IMR-90 (cell line): Measurements from ENCODE around the gene LY9. TPM values are rescaled to one million over a fixed set of nuclear protein-coding genes. Genes with fewer than 3 reads are reported as not detected.

Experiments
- ATAC-seq: fragments of 200-7000 bp; cut with Tn5 transposase; 2 replicates; pipeline ENCODE4 v1.9.1; 2020; ENCODE audit warnings: low read depth, mild to moderate bottlenecking, moderate library complexity
- BruUV-seq: library from RNA; stranded (reverse); fragments of 400-500 nt; replicated peaks from 2 replicates; lab custom pipeline; 2021; lab: Mats Ljungman, UMichigan
- CTCF ChIA-PET: fragments of 300-600 bp; formaldehyde crosslinking; extraction: SDS; loops from one replicate; lab custom pipeline; 2021; ENCODE audit warnings: antibody characterized with exemption; lab: Yijun Ruan, JAX
- POLR2A ChIA-PET: fragments of 300-600 bp; sonication (Branson Sonifier 250); formaldehyde crosslinking; loops from one replicate; lab custom pipeline; 2022; ENCODE audit warnings: antibody characterized with exemption; ENCODE audit not compliant: unreplicated experiment; lab: Charles Lee
- DNase-seq: peaks from one replicate; pipeline ENCODE4 v3.0.0; 2013
- H2AFZ ChIP-seq: replicated peaks from 2 replicates; pipeline ENCODE3; 2013; ENCODE audit warnings: low read length, mild to moderate bottlenecking; ENCODE audit not compliant: poor library complexity
- H2AK5ac ChIP-seq: 2 replicates; pipeline ENCODE4 v1.6.1; 2013; ENCODE audit warnings: low read depth, low read length, inconsistent platforms
- H2AK9ac ChIP-seq: replicated peaks from 2 replicates; pipeline ENCODE3; 2013; ENCODE audit warnings: mild to moderate bottlenecking, low read depth, low read length, moderate library complexity; ENCODE audit not compliant: poor library complexity
- H2BK120ac ChIP-seq: 2 replicates; pipeline ENCODE4 v1.6.1; 2013; ENCODE audit warnings: low read depth, low read length, inconsistent platforms
- H2BK15ac ChIP-seq: 3 replicates; pipeline ENCODE4 v1.6.1; 2013; ENCODE audit warnings: low read depth, low read length, inconsistent platforms
- H2BK20ac ChIP-seq: 2 replicates; pipeline ENCODE4 v1.6.1; 2013; ENCODE audit warnings: low read depth, mild to moderate bottlenecking, inconsistent platforms, low read length, moderate library complexity
- H2BK5ac ChIP-seq: 2 replicates; pipeline ENCODE4 v1.6.1; 2013; ENCODE audit warnings: mild to moderate bottlenecking, low read depth, low read length, inconsistent platforms; ENCODE audit not compliant: poor library complexity, severe bottlenecking
- H3K14ac ChIP-seq: replicated peaks from 2 replicates; pipeline ENCODE4 v1.6.1; 2013; ENCODE audit warnings: low read depth, low read length, inconsistent platforms
- H3K18ac ChIP-seq: 2 replicates; pipeline ENCODE4 v1.6.1; 2013; ENCODE audit warnings: low read depth, low read length, control low read depth
- H3K23ac ChIP-seq: 2 replicates; pipeline ENCODE4 v1.6.1; 2013; ENCODE audit warnings: low read depth, low read length, inconsistent platforms
- H3K27ac ChIP-seq: 2 replicates; pipeline ENCODE4 v1.5.1; 2013; ENCODE audit warnings: mild to moderate bottlenecking, control low read depth, low read length; ENCODE audit not compliant: insufficient read depth
- H3K27me3 ChIP-seq: 2 replicates; pipeline ENCODE4 v1.6.1; 2013; ENCODE audit warnings: low read length; ENCODE audit not compliant: control insufficient read depth, insufficient read depth
- H3K36me3 ChIP-seq: 2 replicates; pipeline ENCODE4 v1.6.1; 2013; ENCODE audit warnings: low read length, mixed read lengths; ENCODE audit not compliant: control insufficient read depth, insufficient read depth
- H3K4ac ChIP-seq: 2 replicates; pipeline ENCODE4 v1.6.1; 2013; ENCODE audit warnings: low read depth, low read length, inconsistent platforms
- H3K4me1 ChIP-seq: 2 replicates; pipeline ENCODE4 v1.6.1; 2013; ENCODE audit warnings: low read length, mixed read lengths; ENCODE audit not compliant: control insufficient read depth, insufficient read depth
- H3K4me2 ChIP-seq: 2 replicates; pipeline ENCODE4 v1.6.1; 2013; ENCODE audit warnings: low read depth, mild to moderate bottlenecking, control low read depth, low read length, moderate library complexity
- H3K4me3 ChIP-seq: 2 replicates; pipeline ENCODE4 v1.5.1; 2013; ENCODE audit warnings: low read depth, mild to moderate bottlenecking, control low read depth, low read length, moderate library complexity; ENCODE audit not compliant: insufficient read depth
- H3K56ac ChIP-seq: 2 replicates; pipeline ENCODE4 v1.6.1; 2013; ENCODE audit warnings: low read length, inconsistent platforms; ENCODE audit not compliant: insufficient read depth; ENCODE audit errors: extremely low read depth
- H3K79me1 ChIP-seq, 2 experiments: 2 replicates each; pipeline ENCODE4 v1.6.1; 2013; ENCODE audit warnings: low read length in 2 of 2, inconsistent platforms in 1 of 2, low read depth in 1 of 2
- H3K9ac ChIP-seq: 2 replicates; pipeline ENCODE4 v1.6.1; 2013; ENCODE audit warnings: low read depth, low read length, control low read depth
- H3K9me1 ChIP-seq: 2 replicates; pipeline ENCODE4 v1.6.1; 2013; ENCODE audit warnings: low read length, inconsistent platforms; ENCODE audit not compliant: insufficient read depth
- H3K9me3 ChIP-seq: 2 replicates; pipeline ENCODE4 v1.6.1; 2013; ENCODE audit warnings: low read length; ENCODE audit not compliant: control insufficient read depth, insufficient read depth
- H4K20me1 ChIP-seq: 2 replicates; pipeline ENCODE4 v1.6.1; 2013; ENCODE audit warnings: low read length, inconsistent platforms; ENCODE audit not compliant: insufficient read depth
- H4K5ac ChIP-seq: 2 replicates; pipeline ENCODE4 v1.6.1; 2013; ENCODE audit warnings: mild to moderate bottlenecking, low read depth, low read length, control low read depth
- H4K8ac ChIP-seq, 2 experiments: 2 replicates each; pipeline ENCODE4 v1.6.1; 2013; ENCODE audit warnings: low read depth in 2 of 2, low read length in 2 of 2, control low read depth in 1 of 2, inconsistent platforms in 1 of 2
- H4K91ac ChIP-seq: 2 replicates; pipeline ENCODE4 v1.6.1; 2013; ENCODE audit warnings: low read depth, low read length, inconsistent platforms; ENCODE audit not compliant: insufficient read depth
- BHLHE40 ChIP-seq: fragments of 150-350 bp; IDR thresholded peaks from 2 replicates; pipeline ENCODE4 v1.6.1; 2016; ENCODE audit warnings: mild to moderate bottlenecking, low read depth, low read length
- CEBPB ChIP-seq: IDR thresholded peaks from 2 replicates; pipeline ENCODE4 v1.6.1; 2012; ENCODE audit warnings: low read depth, low read length, improper control_type of control experiment
- CHD1 ChIP-seq: IDR thresholded peaks from 2 replicates; pipeline ENCODE4 v1.6.1; 2012; ENCODE audit warnings: low read depth, low read length, improper control_type of control experiment
- CTCF ChIP-seq: conservative IDR thresholded peaks from 2 replicates; pipeline ENCODE4 v1.5.1; 2012; ENCODE audit warnings: mild to moderate bottlenecking, low read depth, low read length, improper control_type of control experiment
- ELK1 ChIP-seq: fragments of 150-350 bp; IDR thresholded peaks from 2 replicates; pipeline ENCODE4 v1.6.1; 2016; ENCODE audit warnings: low read depth, mild to moderate bottlenecking, low read length, moderate library complexity, borderline replicate concordance
- FOS ChIP-seq: fragments of 150-350 bp; IDR thresholded peaks from 2 replicates; pipeline ENCODE4 v1.6.1; 2016; ENCODE audit warnings: low read depth, low read length
- MAFK ChIP-seq: IDR thresholded peaks from 2 replicates; pipeline ENCODE4 v1.6.1; 2012; ENCODE audit warnings: low read depth, low read length, improper control_type of control experiment
- MAZ ChIP-seq: IDR thresholded peaks from 2 replicates; pipeline ENCODE4 v1.6.1; 2012; ENCODE audit warnings: low read depth, mild to moderate bottlenecking, low read length, improper control_type of control experiment, moderate library complexity, borderline replicate concordance
- MXI1 ChIP-seq: IDR thresholded peaks from 2 replicates; pipeline ENCODE4 v1.6.1; 2012; ENCODE audit warnings: low read depth, mild to moderate bottlenecking, low read length, moderate library complexity, borderline replicate concordance
- NFE2L2 ChIP-seq: fragments of 150-350 bp; IDR thresholded peaks from 2 replicates; pipeline ENCODE4 v1.6.1; 2016; ENCODE audit warnings: low read depth, mild to moderate bottlenecking, low read length
- POLR2A ChIP-seq: IDR thresholded peaks from 2 replicates; pipeline ENCODE4 v1.6.1; 2012; ENCODE audit warnings: mild to moderate bottlenecking, low read depth, low read length
- RAD21 ChIP-seq: IDR thresholded peaks from 2 replicates; pipeline ENCODE4 v1.6.1; 2012; ENCODE audit warnings: low read length, improper control_type of control experiment
- RCOR1 ChIP-seq: IDR thresholded peaks from 2 replicates; pipeline ENCODE4 v1.6.1; 2012; ENCODE audit warnings: mild to moderate bottlenecking, low read length, improper control_type of control experiment; ENCODE audit not compliant: insufficient replicate concordance
- RFX5 ChIP-seq: IDR thresholded peaks from 2 replicates; pipeline ENCODE4 v1.8.0; 2012; ENCODE audit warnings: low read depth, mild to moderate bottlenecking, low read length, moderate library complexity
- SMC3 ChIP-seq: fragments of 150-350 bp; IDR thresholded peaks from 2 replicates; pipeline ENCODE4 v1.6.1; 2016; ENCODE audit warnings: low read depth, mild to moderate bottlenecking, antibody characterized with exemption, low read length, moderate library complexity
- dilution Hi-C: fragments of 300-500 bp; cut with HindIII; formaldehyde crosslinking; loops from one replicate; pipeline ENCODE4 v1.14.3; 2018; ENCODE audit warnings: low sequenced_read_pairs; ENCODE audit not compliant: unreplicated experiment
- in situ Hi-C: fragments of 300-500 bp; cut with MboI; formaldehyde crosslinking; loops from 3 replicates; pipeline ENCODE4 v1.14.3; 2019; ENCODE audit warnings: low sequenced_read_pairs, inconsistent platforms, mixed read lengths
- intact Hi-C: fragments of 100-400 bp; cut with micrococcal nuclease; formaldehyde crosslinking; loops from 2 replicates; pipeline ENCODE4 v1.10.0; 2022
- polyA plus RNA-seq, 3 experiments: library from polyadenylated mRNA; depleted of rRNA; stranded (reverse); fragments of >200 nt; gene quantifications; 2 replicates each; pipeline ENCODE4 v1.2.3, GENCODE V29; 2012; ENCODE audit warnings: low replicate concordance in 1 of 3
- total RNA-seq: library from RNA; depleted of rRNA; stranded (reverse); fragments of >200 nt; gene quantifications from 2 replicates; pipeline ENCODE4 v1.2.3, GENCODE V29; 2012
- TF ChIP-seq, protein P1 (sequence below): fragments of 150-350 bp; IDR thresholded peaks from 2 replicates; pipeline ENCODE4 v1.6.1; 2017; ENCODE audit warnings: mild to moderate bottlenecking, antibody characterized with exemption, low read length, low read depth

LY9 gene
- total and polyA plus RNA-seq, 2 of the 4 experiments (the other 2 are of a cell fraction), result not detected

DNA sequence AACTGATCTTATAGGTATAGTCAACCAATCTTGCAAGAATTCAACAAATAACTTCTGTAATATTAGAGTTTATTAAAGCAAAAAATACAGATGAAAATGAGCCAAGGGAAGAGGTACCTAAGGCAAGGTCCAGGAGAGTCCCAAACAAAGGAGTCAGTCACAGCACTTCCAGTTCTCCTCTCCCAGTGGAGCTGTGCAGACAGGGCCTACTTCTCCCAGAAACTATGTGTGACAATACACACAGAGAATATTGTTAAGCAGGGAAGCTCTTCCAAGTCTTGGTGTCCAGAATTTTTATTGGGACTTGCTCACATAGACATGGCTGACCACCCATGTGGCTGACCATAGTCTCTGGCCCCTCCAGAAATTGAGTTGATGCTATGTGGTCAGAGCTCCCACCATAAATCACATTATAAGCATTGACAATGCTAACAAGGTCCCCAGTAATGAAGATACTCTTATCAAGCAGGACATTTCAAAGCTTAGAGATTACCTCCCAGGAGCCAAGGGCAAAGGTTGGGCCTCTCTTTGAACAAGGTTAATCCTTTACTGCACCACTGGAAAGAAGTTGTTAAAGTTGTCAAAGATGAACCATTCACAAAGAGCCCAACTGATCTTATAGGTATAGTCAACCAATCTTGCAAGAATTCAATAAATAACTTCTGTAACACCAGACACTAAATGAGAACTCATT, 70.2 kb downstream of the LY9 start:
- dilution Hi-C loops (no loop called here), intact Hi-C loops (no loop called here), in situ Hi-C loops (no loop called here)
- Histone ChIP-seq H3K56ac (no peak overlapping the region), H3K79me1 (no peaks in the 10 kb centered on the region), H2BK20ac (no peak overlapping the region), H2AK5ac (no peak overlapping the region), H2AK9ac (no peak overlapping the region), H3K4me3 (no peak overlapping the region), H3K4me2 (no peak overlapping the region), H3K9me1 (no peaks in the 10 kb centered on the region), H3K9ac (no peak overlapping the region), H3K18ac (no peak overlapping the region), H4K8ac (no peak overlapping the region), H4K5ac (no peak overlapping the region), H3K4me1 (no peaks in the 10 kb centered on the region), H3K27ac (no peak overlapping the region), H3K14ac (no peak overlapping the region), H3K36me3 (no peaks in the 10 kb centered on the region), H3K23ac (no peak overlapping the region), H3K9me3 (no peaks in the 10 kb centered on the region), H2AFZ (no peak overlapping the region), H4K91ac (no peak overlapping the region), H3K27me3 (no peaks in the 10 kb centered on the region), H2BK5ac (no peak overlapping the region), H2BK15ac (no peak overlapping the region), H3K4ac (no peak overlapping the region), H4K20me1 (no peaks in the 10 kb centered on the region), H2BK120ac (no peak overlapping the region)
- TF ChIP-seq NFE2L2 (no peak), MAFK (no peak), RCOR1 (no peak), MAZ (no peak), MXI1 (no peak), CHD1 (no peak), POLR2A (no peak), SMC3 (no peak), CEBPB (no peak), RFX5 (no peak), RAD21 (no peak), BHLHE40 (no peak), FOS (no peak), CTCF (no peak), ELK1 (no peak)
- TF ChIP-seq, protein P1, sequence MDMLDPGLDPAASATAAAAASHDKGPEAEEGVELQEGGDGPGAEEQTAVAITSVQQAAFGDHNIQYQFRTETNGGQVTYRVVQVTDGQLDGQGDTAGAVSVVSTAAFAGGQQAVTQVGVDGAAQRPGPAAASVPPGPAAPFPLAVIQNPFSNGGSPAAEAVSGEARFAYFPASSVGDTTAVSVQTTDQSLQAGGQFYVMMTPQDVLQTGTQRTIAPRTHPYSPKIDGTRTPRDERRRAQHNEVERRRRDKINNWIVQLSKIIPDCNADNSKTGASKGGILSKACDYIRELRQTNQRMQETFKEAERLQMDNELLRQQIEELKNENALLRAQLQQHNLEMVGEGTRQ, result no peak
- ChIA-PET POLR2A (no interaction called here), CTCF (no interaction called here)
- ATAC-seq (no peak), DNase-seq (no peak)
- no TSS peak for BruUV-seq
